GM19023 (cell line): ENCODE data around the gene NOD2.

ENCODE experiments used
- ATAC-seq: cut with Tn5 transposase; IDR thresholded peaks from one replicate; pipeline ENCODE4 v1.9.1; 2021; ENCODE audit warnings: mild to moderate bottlenecking, moderate library complexity; ENCODE audit not compliant: unreplicated experiment

NOD2 gene

GRCh38 chr16:50692999-50693781 is at the start of gene NOD2:
TSS of gene NOD2 (plus strand) at chr16:50693606. CDS start at chr16:50699496, 5,890 bp downstream.
- no peak for ATAC-seq

GRCh38 chr16:50644245-50644644 is 49.2 kb upstream of the NOD2 start:
- no peak for ATAC-seq

- no peak for ATAC-seq
Observed at GRCh38 chr16:50644729-50645128, 48.7 kb upstream of the NOD2 start.

GRCh38 chr16:50645563-50646220 is 47.7 kb upstream of the NOD2 start:
- ATAC-seq, result no peak

- ATAC-seq, result no peak
Observed at GRCh38 chr16:50646345-50646744, 47.1 kb upstream of the NOD2 start.

- ATAC-seq, result no peak
Observed at GRCh38 chr16:50651835-50652438, 41.5 kb upstream of the NOD2 start.

- ATAC-seq, result no peak
Observed at GRCh38 chr16:50652836-50653425, 40.5 kb upstream of the NOD2 start.

GRCh38 chr16:50653633-50654519 is 39.5 kb upstream of the NOD2 start:
- ATAC-seq, result no peak

- ATAC-seq, result no peak
Observed at GRCh38 chr16:50655558-50656055, 37.8 kb upstream of the NOD2 start.

- ATAC-seq, result no peak
Observed at GRCh38 chr16:50657241-50657640, 36.2 kb upstream of the NOD2 start.

- ATAC-seq, result no peak
Observed at GRCh38 chr16:50659806-50660205, 33.6 kb upstream of the NOD2 start.

- ATAC-seq, result no peak
Observed at GRCh38 chr16:50662306-50662940, 31.0 kb upstream of the NOD2 start.

GRCh38 chr16:50664270-50664669 is 29.1 kb upstream of the NOD2 start:
- ATAC-seq, result no peak

GRCh38 chr16:50665128-50665878 is 28.1 kb upstream of the NOD2 start:
- ATAC-seq, result no peak

GRCh38 chr16:50666658-50667496 is 26.5 kb upstream of the NOD2 start:
- ATAC-seq, result peak; percentile 86

GRCh38 chr16:50667497-50668367 is 25.7 kb upstream of the NOD2 start:
- no peak for ATAC-seq

GRCh38 chr16:50668368-50669008 is 24.9 kb upstream of the NOD2 start:
- no peak for ATAC-seq
